HL-60/S4 (cell line): ENCODE measurements around the gene TDRD3.
"Not testable (repeated sequence)": the region's sequence is repeated elsewhere in the genome, so short reads cannot be mapped to it uniquely, and the experiment has no call there.

Experiments used
- in situ Hi-C: fragments of 300-500 bp; cut with MboI; formaldehyde crosslinking; loops from 2 replicates; pipeline ENCODE4 v1.14.3; 2022; ENCODE audit warnings: low sequenced_read_pairs

TDRD3 gene

DNA sequence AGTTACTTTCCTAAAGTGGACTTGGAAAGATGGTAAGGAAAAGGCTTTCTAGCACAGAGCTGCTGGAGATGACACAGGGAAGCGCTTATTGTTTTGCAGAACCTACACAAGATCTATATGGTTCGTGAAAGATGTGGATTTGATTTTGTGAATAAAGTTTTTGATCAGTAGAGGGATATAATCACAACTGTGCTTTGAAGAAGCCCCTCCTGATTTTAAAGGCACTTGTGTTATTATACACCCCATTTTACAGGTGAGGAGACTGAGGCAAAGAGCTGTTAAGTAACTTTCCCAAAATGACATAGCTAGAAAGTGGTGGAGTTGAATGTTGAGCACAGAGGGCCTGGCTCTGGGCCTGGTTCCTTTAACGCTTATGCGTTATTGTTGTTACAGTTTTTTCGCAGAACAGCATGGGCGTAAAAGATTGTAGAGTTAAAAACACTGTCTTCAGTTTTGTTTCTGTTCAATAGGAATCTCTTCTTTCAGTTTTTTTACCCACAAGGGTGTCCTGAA is 1.4 kb downstream of the TDRD3 start:
- in situ Hi-C loops: no loop called here

DNA sequence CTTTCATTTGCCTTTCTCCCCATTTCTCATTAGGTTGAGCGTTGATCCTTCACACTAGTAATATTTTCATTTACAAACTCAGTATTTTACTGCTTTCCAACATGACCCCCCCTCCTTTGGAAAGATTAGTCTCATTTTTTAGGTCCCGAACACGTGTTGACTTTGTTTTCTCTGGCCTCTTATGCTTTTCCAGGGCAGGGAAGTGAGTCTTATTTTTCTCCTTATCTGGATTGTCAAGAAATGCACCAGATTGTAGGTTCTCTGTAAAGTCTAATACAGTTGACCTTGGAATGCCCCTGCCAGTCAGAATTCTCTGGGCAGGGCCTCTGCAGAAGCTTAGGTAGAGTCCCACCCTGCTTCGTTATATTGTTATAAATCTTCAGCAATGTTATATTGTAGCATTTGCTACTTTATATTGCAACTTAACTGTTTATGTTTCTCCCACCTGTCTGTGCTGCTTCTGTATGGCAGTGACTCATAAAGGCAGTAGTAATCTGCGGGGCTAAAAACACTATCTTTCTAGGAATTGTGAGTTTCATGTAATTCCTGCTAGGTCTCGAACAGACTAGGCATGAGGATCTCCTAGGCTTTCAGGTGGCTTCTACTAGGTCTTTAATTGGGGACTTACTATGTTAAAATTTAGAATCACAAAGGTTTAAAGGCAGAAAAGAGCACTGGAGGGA is 2.0 kb downstream of the TDRD3 start:
- in situ Hi-C loops: no loop called here

DNA sequence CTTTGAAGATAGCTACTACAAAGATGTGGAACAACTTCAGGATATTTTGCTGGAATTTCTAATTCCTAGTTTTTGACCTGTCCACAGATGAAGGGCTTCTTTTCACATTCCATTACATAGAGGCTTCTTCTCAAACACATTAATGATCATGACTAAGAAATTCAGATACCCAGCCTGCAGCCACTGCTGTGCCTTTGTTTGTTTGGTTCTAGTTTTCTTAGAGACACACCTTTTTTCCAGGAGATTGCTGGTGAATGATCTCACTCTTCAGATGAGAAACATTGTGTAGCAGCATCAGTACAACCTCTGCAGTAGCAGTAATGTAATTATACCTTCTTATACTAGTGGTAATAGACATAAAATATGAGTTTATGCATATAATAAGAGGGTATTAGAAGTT is 5.0 kb downstream of the TDRD3 start:
- in situ Hi-C loops: no loop called here

DNA sequence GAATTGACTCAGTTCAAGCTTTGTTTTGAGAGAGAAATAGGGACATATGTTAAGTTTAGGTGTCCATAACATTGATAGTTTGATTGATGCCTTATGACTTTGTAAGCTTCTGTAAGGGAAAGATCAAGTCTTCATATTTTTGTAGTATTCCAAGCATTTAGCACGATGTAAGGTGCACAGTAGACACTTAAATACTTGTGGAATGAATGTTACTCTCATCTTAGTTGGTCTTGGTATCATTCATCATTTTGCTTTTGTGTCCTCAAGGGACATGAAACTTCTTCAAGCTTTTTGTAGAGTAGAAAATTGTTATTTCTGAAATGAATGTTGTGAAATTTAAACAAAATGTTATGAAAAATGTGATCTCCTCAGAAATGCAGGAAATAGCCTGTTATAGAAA is 10.1 kb downstream of the TDRD3 start:
- in situ Hi-C loops: no loop called here

DNA sequence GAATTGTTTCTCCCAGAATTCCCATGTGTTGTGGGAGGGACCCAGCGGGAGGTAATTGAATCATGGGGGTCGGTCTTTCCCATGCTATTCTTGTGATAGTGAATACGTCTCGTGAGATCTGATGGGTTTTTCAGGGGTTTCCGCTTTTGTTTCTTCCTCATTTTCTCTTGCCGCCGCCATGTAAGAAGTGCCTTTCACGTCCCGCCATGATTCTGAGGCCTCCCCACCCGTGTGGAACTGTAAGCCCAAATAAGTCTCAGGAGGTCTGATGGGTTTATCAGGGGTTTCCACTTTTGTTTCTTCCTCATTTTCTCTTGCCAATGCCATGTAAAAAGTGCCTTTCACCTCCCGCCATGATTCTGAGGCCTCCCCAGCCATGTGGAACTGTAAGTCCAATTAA is 10.8 kb downstream of the TDRD3 start:
- in situ Hi-C loops: not testable (repeated sequence)

DNA sequence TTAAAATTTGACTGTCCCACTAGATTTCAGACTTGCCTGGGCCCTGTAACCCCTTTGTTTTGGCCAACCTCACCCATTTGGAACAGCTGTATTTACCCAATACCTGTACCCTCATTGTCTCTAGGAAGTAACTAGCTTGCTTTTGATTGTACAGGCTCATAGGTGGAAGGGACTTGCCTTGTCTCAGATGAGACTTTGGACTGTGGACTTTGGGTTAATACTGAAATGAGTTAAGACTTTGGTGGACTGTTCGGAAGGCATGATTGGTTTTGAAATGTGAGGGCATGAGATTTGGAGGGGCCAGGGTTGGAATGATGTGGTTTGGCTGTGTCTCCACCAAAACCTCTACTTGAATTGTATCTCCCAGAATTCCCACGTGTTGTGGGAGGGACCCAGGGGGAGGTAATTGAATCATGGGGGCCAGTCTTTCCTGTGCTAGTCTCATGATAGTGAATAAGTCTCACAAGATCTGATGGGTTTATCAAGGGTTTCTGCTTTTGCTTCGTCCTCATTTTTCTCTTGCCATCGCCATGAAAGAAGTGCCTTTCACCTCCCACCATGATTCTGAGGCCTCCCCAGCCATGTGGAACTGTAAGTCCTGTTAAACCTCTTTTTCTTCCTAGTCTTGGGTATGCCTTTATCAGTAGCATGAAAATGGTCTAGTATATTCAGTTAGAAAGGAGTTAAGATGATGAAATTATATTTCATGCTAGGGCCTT is 12.7 kb downstream of the TDRD3 start:
- in situ Hi-C loops: not testable (repeated sequence)

DNA sequence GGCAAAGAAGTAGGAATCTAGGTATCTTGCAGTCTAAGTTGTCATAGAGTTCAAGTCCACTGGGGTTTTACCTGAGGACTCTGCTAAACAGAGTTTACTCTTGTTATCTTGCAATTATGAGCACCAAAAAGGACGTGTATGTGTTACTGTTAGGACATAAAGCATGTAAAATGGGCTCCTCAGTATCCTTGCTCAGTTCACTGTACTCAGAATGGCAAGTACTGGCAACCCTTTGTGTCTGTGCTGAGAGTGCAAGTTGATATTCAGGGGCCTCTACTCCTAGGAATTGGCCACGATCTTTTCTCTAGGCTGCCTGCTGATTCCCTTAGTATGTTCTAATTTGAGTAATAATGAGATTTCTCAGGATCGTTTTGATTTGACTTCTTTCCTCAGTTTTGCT is 13.3 kb downstream of the TDRD3 start:
- in situ Hi-C loops: no loop called here

DNA sequence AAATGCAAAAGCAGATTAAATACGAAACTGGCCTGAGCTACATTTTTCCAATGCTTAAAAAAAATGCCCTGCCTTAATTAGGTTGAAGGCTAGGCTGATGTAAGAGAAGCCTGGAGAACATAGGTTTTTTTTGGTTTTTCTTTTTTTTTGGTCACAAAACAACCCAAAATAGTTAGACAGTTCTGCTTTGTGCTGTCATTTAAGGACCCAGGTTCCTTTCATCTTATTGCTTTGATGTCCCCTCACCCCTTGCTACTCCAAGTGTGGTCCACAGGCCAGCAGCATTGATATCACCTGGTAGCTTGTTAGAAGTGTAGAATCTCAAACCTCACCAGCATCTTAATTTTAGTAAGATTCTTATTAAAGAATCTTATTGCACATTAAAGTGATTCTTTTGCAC is 14.4 kb downstream of the TDRD3 start:
- in situ Hi-C loops: no loop called here

DNA sequence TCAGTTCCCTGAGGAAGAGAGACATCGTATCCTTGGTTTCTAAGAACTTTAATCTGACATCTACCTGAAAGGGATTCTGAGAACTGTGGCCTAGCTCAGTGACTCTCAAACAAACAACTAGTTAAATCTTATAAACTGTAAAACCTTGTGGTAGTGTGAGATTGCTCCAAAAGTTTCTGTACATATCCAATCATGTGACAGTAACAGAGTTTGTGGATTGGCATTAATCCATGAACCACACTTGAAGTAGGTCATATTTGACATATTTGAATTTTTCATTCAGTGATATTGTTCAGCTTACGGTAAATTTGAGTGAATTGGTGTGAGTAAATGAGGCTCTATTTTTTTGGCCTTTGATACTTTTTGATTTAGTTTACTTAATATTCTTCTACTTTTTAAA is 15.0 kb downstream of the TDRD3 start:
- in situ Hi-C loops: no loop called here

DNA sequence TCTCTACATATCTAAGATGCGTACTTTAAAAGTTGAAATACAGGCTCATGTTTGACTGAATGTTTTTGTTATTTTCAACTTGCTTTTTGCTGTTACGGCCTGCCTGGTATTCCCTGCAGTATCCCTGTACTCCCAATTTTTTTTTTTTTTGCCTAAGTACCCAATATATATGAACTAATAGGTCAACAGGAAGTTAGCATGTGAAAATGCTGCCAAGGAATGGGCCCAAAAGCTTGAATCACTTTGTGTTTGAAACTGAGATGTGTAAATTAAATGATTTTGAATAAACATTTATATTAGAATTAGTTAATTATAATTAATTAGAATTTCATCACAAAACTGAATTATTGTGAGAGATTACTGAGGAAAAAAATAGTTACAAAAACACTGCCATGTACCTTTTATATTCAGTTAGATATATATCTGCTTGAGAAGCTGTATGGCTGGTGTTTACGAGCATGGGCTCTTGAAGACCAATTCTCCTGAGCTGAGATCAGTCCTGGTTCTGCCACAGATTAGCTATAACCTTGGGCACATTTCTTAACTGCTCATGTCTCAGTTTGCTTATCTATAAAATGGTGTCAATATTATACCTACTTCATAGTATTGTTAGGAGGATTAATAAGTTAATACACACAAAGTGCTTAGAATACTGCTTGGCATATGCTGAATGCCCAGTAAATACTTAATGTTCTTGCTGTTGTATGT is 16.0 kb downstream of the TDRD3 start:
- in situ Hi-C loops: no loop called here

DNA sequence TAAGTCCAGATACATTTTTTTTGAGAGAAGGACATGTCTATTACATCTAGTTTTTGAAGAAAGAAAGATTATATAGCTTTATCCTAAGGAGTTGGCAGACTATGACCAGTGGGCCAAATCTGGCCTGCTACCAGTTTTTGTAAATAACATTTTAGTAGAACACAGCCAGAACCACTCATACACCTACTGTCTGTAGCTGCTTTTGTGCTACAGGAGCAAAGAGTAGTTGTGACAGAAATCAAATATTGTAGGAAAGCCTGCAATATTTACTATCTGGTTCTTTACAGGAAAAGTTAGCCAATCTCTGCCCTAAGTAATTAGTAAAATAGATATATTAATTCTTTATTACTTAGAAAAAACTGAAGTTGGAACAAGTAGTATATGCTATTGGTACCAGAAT is 17.2 kb downstream of the TDRD3 start:
- in situ Hi-C loops: no loop called here

DNA sequence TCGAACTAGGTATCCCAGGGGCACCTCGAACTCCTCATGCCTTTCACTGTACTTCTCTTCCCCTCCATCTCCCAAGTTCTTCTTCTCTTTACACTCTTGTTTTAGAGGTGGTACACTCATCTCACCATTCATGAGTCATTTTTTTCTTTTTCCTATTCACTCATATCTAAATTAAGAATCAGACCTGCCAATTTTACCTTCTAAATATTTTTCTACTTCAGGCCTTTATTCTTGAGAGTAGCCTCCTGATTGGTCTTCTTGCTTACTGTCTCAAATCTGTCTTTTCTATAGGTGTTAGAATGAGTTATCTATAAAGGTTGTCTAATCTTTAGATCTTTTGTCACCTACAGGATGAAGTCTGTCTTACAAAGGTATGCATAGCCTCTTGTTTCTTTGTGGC is 20.7 kb downstream of the TDRD3 start:
- in situ Hi-C loops: no loop called here

DNA sequence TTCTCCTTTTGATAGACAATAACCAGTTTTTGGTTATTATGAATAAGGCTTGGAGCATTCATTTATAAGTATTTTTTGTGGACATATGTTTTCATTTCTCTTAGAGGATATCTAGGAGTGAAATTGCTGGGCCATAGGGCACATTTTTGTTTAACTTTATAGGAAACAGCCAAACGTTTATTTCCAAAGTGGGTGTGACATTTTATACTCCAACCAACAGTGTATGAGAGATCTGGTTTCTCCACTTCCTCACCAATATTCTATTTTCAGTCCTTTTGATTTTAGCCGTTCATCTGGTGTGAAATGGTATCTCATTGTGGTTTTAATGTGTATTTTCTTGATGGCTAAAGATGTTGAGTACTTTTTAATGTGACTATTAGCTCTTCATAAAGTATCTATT is 21.9 kb downstream of the TDRD3 start:
- in situ Hi-C loops: no loop called here

DNA sequence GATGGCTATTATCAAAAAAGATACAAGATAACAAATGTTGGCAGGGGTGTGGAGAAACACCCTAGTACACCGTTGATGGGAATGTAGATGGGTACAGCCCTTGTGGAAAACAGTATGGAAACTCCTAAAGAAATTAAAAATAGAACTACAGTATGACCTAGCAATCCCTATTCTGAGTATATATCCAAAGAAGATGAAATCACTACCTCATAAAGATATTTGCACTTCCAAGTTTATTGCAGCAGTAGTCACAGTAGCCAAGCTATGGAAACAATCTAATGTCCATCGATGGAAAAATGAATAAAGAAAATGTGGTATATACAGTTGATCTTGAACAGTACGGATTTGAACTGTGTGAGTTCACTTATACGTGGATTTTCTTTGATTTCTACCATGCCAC is 28.3 kb downstream of the TDRD3 start:
- in situ Hi-C loops: no loop called here

DNA sequence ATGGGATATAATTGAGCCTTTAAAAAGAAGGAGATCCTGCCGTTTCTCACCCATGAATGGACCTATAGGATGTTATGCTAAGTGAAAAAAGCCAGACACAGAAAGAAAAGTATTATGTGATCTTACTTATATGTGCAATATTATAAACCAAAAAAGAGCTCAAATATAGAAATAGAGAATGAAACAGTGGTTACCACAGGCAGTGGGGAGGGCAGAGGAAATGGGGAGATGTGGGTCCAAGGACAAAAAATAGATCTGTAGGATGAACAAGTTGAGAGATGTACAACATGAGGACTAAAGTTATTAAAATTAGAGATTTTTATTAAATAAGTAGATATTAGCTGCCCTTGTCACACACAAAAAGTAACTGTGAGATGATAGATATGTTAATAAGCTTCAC is 29.1 kb downstream of the TDRD3 start:
- in situ Hi-C loops: no loop called here

DNA sequence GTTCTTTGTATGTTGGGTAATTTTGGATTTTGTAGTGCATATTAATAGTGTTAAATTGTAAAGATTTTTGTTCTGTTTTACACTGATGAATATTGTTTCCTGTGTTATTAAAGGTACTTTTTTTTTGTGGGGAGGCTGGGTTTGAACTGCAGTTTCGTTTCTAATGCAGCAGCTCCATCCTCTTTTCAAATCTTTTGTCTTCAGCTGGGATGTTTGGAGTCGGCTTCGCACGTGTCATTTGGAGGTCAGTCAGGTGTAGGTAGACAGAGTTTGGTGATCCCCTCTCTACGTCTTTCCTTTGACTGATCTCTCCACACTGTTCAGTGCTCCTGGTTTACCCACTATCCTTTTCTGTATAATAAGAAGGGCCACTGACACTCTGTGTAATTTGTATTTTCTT is 30.3 kb downstream of the TDRD3 start:
- in situ Hi-C loops: no loop called here

DNA sequence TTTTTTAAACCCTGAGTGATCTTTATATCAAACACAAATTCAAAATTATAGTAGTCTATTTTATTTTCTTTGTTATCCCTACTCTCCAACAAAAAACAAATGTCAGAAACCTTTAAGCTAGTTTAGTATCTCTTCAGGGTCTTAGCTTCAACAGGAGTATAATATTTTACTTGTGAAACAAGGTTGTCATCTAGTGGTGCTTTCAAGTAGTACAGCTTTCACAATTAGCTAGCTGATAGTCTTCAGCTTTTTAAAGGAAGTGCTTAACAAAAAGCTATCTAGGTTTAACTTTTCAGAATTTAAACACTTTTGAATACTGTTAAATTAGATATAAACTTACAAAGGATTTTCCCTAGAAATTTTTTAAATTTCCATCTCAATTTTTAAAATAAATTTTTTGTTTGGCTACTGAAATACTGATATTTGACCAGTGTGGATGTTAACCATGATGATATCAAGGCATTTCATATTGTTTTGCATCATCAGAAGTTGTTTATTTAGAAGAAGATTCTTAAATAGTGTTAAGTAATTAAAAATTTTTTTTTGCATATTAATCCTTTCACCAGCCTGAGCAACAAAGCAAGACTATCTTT is 34.2 kb downstream of the TDRD3 start:
- in situ Hi-C loops: no loop called here

DNA sequence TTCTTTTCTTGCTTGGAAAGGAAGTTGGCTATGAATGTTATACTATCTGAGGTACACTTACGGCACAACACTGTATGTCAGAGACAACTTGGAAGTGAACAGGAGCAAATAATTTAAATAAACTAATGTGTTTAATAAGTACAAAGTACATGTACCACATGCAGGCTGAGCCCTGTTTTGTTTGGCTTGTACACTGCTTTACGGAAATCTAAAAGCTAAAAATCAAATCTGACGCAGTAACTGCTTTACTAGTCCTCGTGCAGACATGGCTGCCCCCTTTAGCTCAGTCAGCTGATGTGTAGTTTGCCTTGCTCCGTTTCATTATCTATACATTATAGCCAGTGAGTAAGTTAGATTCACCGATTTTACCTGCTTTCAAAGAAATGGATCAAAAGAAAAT is 36.5 kb downstream of the TDRD3 start:
- in situ Hi-C loops: no loop called here

DNA sequence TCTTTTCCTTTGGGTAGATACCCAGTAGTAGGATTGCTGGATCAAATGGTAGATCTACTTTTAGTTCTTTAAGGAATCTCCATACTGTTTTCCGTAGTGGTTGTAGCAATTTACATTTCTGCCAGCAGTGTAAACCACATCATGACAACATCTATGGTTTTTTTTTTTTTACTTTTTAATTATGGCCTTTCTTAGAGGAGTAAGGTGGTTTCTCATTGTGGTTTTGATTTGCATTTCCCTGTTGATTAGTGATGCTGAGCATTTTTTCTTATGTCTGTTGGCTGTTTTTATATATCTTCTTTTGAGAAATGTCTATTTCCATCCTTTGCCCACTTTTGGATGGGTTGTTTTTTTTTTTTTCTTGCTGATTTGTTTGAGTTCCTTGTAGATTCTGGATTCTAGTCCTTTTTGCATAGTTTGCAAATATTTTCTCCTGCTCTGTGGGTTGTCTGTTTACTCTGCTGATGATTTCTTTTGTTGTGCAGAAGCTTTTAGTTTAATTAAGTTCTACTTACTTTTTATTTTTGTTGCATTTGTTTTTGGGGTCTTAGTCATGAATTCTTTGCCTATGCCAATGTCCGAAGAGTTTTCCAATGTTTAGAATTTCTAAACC is 38.8 kb downstream of the TDRD3 start:
- in situ Hi-C loops: no loop called here

DNA sequence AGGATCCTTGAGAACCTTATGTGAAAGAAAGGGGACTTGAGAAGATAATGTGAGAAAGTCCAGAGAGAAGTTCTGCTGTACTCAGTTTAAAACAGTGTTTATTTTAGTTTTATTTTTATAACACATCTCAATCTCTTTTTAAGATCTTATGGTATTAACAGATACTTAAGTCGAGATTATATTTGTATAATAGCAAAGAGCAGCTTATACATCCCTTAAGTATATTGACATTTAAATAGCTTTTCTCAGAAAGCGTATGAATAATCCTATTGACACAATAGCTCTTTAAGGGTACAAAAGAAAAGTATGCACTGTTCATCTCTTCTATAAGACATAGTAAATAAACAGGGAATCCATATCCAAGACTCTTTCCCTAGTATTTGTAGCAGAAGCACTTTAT is 42.2 kb downstream of the TDRD3 start:
- in situ Hi-C loops: no loop called here

DNA sequence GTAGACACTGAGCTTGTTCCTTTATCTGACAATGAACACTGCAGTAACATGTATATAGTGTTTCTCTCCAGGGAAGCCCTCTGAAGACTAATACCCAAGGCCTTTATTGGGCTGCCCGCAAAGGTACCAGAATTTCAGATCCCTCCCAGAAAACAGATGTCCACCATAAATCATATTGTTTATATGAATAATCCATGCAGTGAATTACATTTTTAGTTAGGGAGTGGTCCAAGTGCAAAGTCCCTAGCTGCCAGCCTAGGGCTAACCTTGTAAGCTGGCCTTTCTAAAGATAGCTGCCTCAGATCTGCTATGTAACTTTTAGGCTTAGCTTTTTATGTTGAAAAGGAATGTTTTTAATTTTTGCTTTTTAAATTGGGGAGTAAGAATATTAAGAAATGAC is 44.7 kb downstream of the TDRD3 start:
- in situ Hi-C loops: no loop called here
